Ishikawa (cell line): ENCODE data around the gene TRIM32.

Experiments used
- CEBPB ChIP-seq: IDR thresholded peaks from 2 replicates; pipeline ENCODE4 v1.6.1; 2012
- CREB1 ChIP-seq: IDR thresholded peaks from 2 replicates; pipeline ENCODE4 v1.6.1; 2012; ENCODE audit warnings: low read depth
- EGR1 ChIP-seq: IDR thresholded peaks from 2 replicates; pipeline ENCODE4 v1.6.1; 2012
- EP300 ChIP-seq: IDR thresholded peaks from 2 replicates; pipeline ENCODE4 v1.6.1; 2012; ENCODE audit warnings: borderline replicate concordance
- FOXM1 ChIP-seq: IDR thresholded peaks from 2 replicates; pipeline ENCODE4 v1.6.1; 2012; ENCODE audit warnings: low read depth, borderline replicate concordance
- MAX ChIP-seq: IDR thresholded peaks from 2 replicates; pipeline ENCODE4 v1.6.1; 2012
- NFIC ChIP-seq: IDR thresholded peaks from 2 replicates; pipeline ENCODE4 v1.6.1; 2012
- RAD21 ChIP-seq: IDR thresholded peaks from 2 replicates; pipeline ENCODE4 v1.6.1; 2012; ENCODE audit warnings: low read depth
- REST ChIP-seq: IDR thresholded peaks from 2 replicates; pipeline ENCODE4 v1.6.1; 2012; ENCODE audit warnings: low read depth, mild to moderate bottlenecking
- TAF1 ChIP-seq: IDR thresholded peaks from 2 replicates; pipeline ENCODE4 v1.6.1; 2012; ENCODE audit warnings: low read depth, mild to moderate bottlenecking
- TCF12 ChIP-seq: IDR thresholded peaks from 2 replicates; pipeline ENCODE4 v1.6.1; 2012; ENCODE audit warnings: low read depth
- TEAD4 ChIP-seq: IDR thresholded peaks from 2 replicates; pipeline ENCODE4 v1.6.1; 2012
- USF1 ChIP-seq: IDR thresholded peaks from 2 replicates; pipeline ENCODE4 v1.6.1; 2012
- YY1 ChIP-seq: IDR thresholded peaks from 2 replicates; pipeline ENCODE4 v1.6.1; 2012; ENCODE audit warnings: low read depth
- ZBTB7A ChIP-seq: IDR thresholded peaks from 2 replicates; pipeline ENCODE4 v1.6.1; 2012; ENCODE audit warnings: low read depth

The TRIM32 gene

GRCh38 chr9:116661037-116661954 lies 25.8 kb upstream of the TRIM32 start:
- TF ChIP-seq RAD21 (peak; percentile 85), CEBPB (no peak)

GRCh38 chr9:116662646-116663310 lies 24.3 kb upstream of the TRIM32 start:
- TF ChIP-seq TCF12 (no peak), YY1 (no peak), ZBTB7A (no peak), MAX (no peak), EP300 (no peak), EGR1 (no peak), CREB1 (no peak), RAD21 (no peak), TEAD4 (no peak), CEBPB (no peak), USF1 (no peak), TAF1 (no peak), FOXM1 (no peak), REST (no peak), NFIC (no peak)

- TF ChIP-seq RAD21 (no peak), ZBTB7A (no peak), NFIC (no peak)
Measured at GRCh38 chr9:116663581-116663980, 23.5 kb upstream of the TRIM32 start.

- no peak for TF ChIP-seq FOXM1
- no peak for TF ChIP-seq TCF12
- no peak for TF ChIP-seq ZBTB7A
- TF ChIP-seq CREB1: no peak
- TF ChIP-seq TAF1: no peak
- TF ChIP-seq CEBPB: no peak
- no peak for TF ChIP-seq USF1
- TF ChIP-seq NFIC: no peak
- TF ChIP-seq YY1: no peak
- TF ChIP-seq RAD21: no peak
- TF ChIP-seq EGR1: no peak
- no peak for TF ChIP-seq EP300
- no peak for TF ChIP-seq MAX
- TF ChIP-seq REST: no peak
- no peak for TF ChIP-seq TEAD4
Measured at GRCh38 chr9:116668970-116669695, 18.0 kb upstream of the TRIM32 start.

- no peak for TF ChIP-seq TEAD4
- no peak for TF ChIP-seq USF1
- no peak for TF ChIP-seq RAD21
- no peak for TF ChIP-seq TAF1
- no peak for TF ChIP-seq CREB1
- no peak for TF ChIP-seq NFIC
- TF ChIP-seq CEBPB: no peak
- no peak for TF ChIP-seq ZBTB7A
- TF ChIP-seq MAX: no peak
- TF ChIP-seq REST: no peak
- TF ChIP-seq EP300: no peak
Measured at GRCh38 chr9:116671605-116672004, 15.5 kb upstream of the TRIM32 start.
